Osteocyte (in vitro differentiated cells): Measurements from ENCODE around the gene CHST15. TPM values are rescaled to one million over a fixed set of nuclear protein-coding genes. Genes with fewer than 3 reads are reported as not detected.

ENCODE experiments used
- DNase-seq: peaks from one replicate; pipeline ENCODE4 v3.0.0; 2021; ENCODE audit warnings: mixed read lengths; ENCODE audit not compliant: unreplicated experiment; ENCODE audit errors: extremely low spot score
- H3K27ac Mint-ChIP-seq: one replicate; pipeline ENCODE4 v1.8.0; 2021; ENCODE audit warnings: mild to moderate bottlenecking, mixed read lengths; ENCODE audit not compliant: unreplicated experiment
- H3K27me3 Mint-ChIP-seq: one replicate; pipeline ENCODE4 v1.8.0; 2021; ENCODE audit warnings: mixed read lengths; ENCODE audit not compliant: unreplicated experiment
- H3K36me3 Mint-ChIP-seq: one replicate; pipeline ENCODE4 v1.8.0; 2021; ENCODE audit warnings: mixed read lengths; ENCODE audit not compliant: unreplicated experiment
- H3K4me1 Mint-ChIP-seq: one replicate; pipeline ENCODE4 v1.8.0; 2021; ENCODE audit warnings: mixed read lengths; ENCODE audit not compliant: unreplicated experiment
- H3K4me3 Mint-ChIP-seq: one replicate; pipeline ENCODE4 v1.8.0; 2021; ENCODE audit warnings: mild to moderate bottlenecking, moderate library complexity, mixed read lengths; ENCODE audit not compliant: unreplicated experiment
- H3K9me3 Mint-ChIP-seq: one replicate; pipeline ENCODE4 v1.8.0; 2021; ENCODE audit warnings: mixed read lengths; ENCODE audit not compliant: unreplicated experiment
- total RNA-seq: library from RNA; stranded (reverse); gene quantifications from 2 replicates; pipeline ENCODE4 v1.2.1, GENCODE V29; 2021
- TF ChIP-seq, protein P1 (sequence below): fragments of 200-600 bp; sonication (generic); IDR thresholded peaks from 2 replicates; pipeline ENCODE4 v1.5.0; 2021; ENCODE audit warnings: antibody characterized with exemption, mild to moderate bottlenecking, moderate library complexity

CHST15 gene
- total RNA-seq, 1 donor from 2014 or later, result 66.3 TPM

DNA sequence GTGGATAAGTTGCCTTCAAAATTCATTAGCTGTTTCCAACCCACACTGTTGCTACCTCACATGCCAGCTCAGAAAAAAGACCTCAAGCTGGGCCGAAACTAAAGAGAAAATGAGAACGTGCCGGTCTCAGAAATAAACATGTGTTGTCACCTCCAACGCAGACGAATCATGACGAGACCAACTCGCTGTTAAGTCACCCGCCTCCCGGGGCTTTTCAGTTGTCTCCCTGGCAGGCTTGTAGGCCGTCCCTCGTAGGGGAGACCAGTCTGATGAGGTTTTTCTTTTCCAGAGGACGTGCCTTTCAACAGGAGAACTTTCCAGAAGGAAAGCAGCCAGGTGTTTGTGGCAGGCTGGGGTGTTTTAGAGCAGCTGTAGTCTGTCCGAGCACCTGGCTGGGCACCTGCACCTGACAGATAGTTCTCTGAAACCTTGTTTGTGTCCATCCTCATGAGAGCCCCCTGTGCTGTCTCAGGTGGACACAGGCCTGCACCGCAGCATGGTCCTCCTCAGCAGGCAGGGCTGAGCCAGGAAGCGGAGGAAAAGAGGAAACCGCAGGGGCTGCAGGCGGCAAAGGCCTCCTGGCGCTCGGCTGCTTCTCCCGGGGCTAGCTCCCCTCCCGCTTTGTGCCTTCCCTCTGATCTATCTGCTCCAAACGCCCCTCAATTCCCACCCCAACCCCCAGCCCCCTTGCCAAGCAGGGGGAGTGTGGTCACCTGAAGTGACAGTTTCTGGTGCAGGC, 78.8 kb downstream of the CHST15 start:
- Mint-ChIP-seq H3K4me3 (no peak overlapping the region), H3K36me3 (peaks cover 47% of the 10 kb centered on the region), H3K27me3 (no peaks in the 10 kb centered on the region)

DNA sequence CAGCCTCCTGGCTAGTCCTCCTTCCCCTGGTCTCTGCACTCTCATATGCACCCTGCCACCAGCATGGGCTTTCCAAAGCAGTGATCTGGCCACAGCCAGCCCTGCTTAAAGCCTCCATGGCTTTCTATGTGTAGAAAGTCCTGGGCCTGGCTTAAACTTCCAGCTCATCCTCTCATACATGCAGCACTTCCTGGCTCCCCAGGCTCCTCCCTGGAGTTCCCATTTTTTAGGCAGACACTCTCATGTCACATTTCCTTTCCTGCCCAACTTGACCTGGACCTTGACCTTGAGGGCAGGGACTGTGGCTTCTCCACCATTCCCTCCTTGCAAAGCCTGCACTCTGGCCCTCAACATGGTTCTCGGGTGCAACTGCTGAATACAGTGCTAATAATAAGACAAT, 79.5 kb downstream of the CHST15 start:
- peaks cover 23% of the 10 kb centered on the region for H3K4me1 Mint-ChIP-seq
- no peak for DNase-seq
- no peak overlapping the region for H3K27ac Mint-ChIP-seq
- H3K27me3 Mint-ChIP-seq, result no peaks in the 10 kb centered on the region
- H3K4me3 Mint-ChIP-seq, result no peak overlapping the region
- TF ChIP-seq, protein P1, sequence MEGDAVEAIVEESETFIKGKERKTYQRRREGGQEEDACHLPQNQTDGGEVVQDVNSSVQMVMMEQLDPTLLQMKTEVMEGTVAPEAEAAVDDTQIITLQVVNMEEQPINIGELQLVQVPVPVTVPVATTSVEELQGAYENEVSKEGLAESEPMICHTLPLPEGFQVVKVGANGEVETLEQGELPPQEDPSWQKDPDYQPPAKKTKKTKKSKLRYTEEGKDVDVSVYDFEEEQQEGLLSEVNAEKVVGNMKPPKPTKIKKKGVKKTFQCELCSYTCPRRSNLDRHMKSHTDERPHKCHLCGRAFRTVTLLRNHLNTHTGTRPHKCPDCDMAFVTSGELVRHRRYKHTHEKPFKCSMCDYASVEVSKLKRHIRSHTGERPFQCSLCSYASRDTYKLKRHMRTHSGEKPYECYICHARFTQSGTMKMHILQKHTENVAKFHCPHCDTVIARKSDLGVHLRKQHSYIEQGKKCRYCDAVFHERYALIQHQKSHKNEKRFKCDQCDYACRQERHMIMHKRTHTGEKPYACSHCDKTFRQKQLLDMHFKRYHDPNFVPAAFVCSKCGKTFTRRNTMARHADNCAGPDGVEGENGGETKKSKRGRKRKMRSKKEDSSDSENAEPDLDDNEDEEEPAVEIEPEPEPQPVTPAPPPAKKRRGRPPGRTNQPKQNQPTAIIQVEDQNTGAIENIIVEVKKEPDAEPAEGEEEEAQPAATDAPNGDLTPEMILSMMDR, result no peak
- no peaks in the 10 kb centered on the region for H3K9me3 Mint-ChIP-seq
- peaks cover 49% of the 10 kb centered on the region for H3K36me3 Mint-ChIP-seq

More for the DNA sequence above, 78.8 kb downstream of the CHST15 start:
- TF ChIP-seq, protein P1, result no peak
- Mint-ChIP-seq H3K27ac (no peak overlapping the region), H3K9me3 (no peaks in the 10 kb centered on the region), H3K4me1 (peaks cover 23% of the 10 kb centered on the region)
- no peak for DNase-seq

DNA sequence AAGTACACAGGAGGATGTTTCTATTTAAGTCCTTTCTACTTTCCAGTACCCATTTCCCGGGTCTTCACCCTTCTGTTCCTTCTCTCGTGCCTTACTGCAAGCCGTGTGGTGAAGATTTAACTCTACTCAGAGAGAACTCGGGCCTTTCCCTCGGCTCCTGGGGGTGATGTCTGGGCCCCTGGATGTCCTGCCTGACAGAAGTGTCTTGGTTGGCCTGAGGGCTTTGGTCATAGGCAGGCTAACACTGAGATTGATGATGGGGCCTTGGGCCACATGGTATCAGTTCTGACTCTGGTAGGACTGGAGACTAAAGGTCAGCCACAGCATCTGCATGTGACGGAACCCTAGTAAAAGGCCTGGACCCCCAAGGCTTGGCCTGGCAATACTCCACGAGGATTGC, 80.4 kb downstream of the CHST15 start:
- DNase-seq, result no peak
- Mint-ChIP-seq H3K27me3 (no peaks in the 10 kb centered on the region), H3K4me1 (peaks cover 20% of the 10 kb centered on the region), H3K36me3 (peaks cover 53% of the 10 kb centered on the region), H3K9me3 (no peaks in the 10 kb centered on the region), H3K27ac (no peak overlapping the region), H3K4me3 (no peak overlapping the region)
- TF ChIP-seq, protein P1, result no peak

DNA sequence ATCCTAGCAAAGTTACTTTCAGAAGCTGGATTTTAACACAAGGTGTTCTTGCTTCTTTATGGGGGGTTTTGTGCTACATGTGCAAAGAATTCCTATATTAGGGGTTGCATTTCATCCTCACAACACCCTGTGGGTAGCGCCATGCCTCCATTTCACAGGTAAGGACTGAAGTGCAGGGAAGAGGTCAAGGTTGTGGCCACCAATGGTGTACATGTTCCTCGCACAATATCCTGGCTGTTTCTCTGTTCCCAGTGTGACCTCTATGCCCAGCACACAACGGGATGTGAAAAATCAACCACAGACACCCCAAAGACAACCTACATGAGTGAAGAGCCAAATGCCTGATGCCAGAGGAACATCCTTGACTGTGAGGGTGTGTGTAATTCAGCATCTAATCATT, 80.8 kb downstream of the CHST15 start:
- no peak for DNase-seq
- Mint-ChIP-seq H3K9me3 (no peaks in the 10 kb centered on the region), H3K36me3 (peaks cover 57% of the 10 kb centered on the region), H3K27me3 (no peaks in the 10 kb centered on the region), H3K4me1 (peaks cover 16% of the 10 kb centered on the region), H3K4me3 (no peak overlapping the region), H3K27ac (no peak overlapping the region)
- TF ChIP-seq, protein P1, result no peak

DNA sequence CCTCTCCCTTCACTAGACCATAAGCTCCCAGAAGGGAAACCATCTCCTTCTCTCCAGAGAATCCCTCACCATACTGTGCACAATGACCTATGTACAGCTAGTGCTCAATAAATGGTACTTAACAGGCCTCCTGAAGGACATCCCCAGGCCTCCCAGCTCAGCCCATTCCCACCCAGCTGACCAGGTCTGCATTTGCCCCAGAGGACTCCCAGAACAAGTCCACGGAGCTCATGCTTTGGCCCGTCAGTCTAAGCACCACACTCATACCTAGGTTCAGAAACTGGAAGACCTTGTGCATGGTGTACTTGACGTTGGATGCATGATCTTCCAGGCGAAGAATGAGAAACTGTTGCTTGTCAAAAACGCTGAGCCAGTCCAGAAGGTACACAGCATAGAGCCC, 81.3 kb downstream of the CHST15 start:
- Mint-ChIP-seq H3K36me3 (peaks cover 60% of the 10 kb centered on the region), H3K27me3 (no peaks in the 10 kb centered on the region), H3K27ac (no peak overlapping the region), H3K9me3 (no peaks in the 10 kb centered on the region), H3K4me1 (peaks cover 12% of the 10 kb centered on the region), H3K4me3 (no peak overlapping the region)
- TF ChIP-seq, protein P1, result no peak
- DNase-seq, result no peak
